ENCODE data around the gene TCF15.

DNA sequence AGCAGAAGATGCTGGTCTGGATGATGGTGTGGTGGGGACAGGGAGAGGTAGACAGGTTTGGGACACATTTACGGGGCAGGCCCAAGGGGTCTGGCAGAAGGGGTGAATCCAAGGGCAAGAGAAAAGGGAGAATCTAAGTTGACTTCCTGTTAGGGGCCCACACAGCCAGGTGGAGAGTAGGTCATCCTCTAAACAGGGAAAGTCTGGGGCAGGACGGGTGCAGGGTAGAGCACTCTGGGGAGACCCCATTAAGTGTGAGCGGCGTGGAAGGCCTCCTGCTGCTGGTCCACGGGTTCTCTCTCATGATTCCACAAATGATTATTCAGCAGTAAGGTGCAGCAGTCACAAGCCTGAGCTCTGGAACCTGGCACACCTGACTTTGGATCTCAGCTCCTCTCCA lies 40.2 kb upstream of the TCF15 start:
- no peak for TF ChIP-seq POLR2A (IDR thresholded peaks at IDR 0.05)
- TF ChIP-seq, protein P1, sequence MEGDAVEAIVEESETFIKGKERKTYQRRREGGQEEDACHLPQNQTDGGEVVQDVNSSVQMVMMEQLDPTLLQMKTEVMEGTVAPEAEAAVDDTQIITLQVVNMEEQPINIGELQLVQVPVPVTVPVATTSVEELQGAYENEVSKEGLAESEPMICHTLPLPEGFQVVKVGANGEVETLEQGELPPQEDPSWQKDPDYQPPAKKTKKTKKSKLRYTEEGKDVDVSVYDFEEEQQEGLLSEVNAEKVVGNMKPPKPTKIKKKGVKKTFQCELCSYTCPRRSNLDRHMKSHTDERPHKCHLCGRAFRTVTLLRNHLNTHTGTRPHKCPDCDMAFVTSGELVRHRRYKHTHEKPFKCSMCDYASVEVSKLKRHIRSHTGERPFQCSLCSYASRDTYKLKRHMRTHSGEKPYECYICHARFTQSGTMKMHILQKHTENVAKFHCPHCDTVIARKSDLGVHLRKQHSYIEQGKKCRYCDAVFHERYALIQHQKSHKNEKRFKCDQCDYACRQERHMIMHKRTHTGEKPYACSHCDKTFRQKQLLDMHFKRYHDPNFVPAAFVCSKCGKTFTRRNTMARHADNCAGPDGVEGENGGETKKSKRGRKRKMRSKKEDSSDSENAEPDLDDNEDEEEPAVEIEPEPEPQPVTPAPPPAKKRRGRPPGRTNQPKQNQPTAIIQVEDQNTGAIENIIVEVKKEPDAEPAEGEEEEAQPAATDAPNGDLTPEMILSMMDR (IDR thresholded peaks at IDR 0.05), result no peak

Measured in upper lobe of left lung (tissue), 4 donors.